CD4-positive, alpha-beta T cell treated with Interleukin-4 for 4 hours (primary cell): ENCODE measurements around the gene CNKSR2.
A peak's percentile ranks its signal among the peaks of the same experiment; 100 is the strongest.
"Not testable (repeated sequence)": the region's sequence is repeated elsewhere in the genome, so short reads cannot be mapped to it uniquely, and the experiment has no call there.

Experiments
- DNase-seq: peaks from one replicate; pipeline ENCODE4 v3.0.0-alpha.2; 2020

Gene CNKSR2

DNA sequence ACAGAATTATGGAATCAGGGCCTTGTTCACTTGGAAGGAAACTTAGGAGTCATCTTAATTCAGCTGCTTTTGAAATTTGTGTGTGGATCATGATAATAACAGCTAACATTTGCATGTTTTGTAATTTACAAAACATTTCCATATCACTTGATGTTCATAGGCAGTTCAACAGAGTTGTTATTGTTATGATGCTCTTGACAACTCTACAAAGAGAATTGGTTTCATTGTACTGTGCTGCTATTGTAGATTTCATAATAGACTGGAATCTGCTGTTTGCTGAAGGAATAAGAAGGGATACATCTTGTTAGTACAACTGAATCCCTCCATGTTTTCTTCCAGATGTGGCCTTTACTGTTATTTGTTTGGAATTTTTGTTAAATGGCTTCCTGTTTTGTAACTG is 83.5 kb downstream of the CNKSR2 start:
- no peak for DNase-seq

DNA sequence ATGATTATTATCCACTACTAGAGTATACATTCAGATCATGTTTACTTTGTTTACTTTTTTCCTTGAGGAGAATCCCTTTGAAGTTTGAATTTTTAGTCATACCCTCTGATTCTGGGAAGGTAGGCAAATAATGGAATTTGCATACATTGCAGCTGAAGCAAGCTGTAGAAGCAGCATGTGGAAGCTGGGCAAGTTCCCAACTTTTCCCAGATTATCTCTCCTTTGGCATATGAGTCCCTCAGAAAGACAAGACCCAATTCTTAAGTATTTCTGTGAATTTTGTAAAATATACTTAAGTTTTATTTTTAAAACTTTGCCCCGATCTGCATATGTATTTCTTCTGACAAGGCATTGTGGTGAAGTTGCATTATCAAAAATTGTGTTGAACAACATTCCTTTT is 94.9 kb downstream of the CNKSR2 start:
- no peak for DNase-seq

DNA sequence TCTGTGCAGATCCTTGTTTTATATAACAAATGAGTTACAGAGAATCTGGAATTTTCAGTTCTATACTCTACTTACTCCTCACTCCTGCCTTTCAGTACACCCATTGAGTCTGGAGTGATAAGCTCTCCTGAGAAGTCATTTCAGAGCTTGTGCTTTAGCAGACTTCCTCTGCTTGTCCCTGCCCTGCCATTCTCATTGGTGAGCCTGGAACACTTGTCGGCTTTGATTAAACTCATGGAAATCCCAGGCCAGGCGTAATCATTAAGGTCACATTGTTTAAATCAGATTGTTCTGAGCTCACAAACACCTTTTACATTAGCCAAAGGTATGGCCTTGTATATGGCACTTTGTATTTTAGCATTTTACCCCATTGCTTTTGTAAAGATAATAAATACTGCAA is 102.7 kb downstream of the CNKSR2 start:
- no peak for DNase-seq

DNA sequence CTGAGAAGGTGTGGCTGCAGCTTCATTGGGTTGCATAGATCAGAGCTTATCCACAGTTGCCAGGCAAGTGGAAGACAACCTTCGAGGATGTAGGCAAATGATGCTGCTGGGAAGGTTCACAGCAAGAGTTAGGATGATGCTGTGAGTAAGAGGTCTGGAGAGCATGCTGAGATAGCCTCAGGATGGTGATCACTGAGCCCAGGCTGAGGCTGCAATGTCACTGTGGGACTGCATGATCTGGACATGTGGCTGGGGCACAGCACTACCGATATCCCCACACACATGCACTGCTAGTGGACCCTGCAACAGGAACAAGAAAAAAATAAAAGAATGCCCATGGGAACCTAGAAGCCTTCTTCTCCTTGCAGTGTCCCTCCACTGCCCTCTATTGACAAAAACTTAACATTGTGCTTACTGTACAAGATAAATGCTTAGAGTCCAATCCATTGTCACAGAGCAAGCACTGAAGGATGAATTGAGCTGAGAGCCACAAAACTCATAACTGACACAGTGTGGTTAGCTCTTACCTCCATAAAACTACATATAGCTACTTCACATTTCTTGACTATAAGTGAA is 105.6 kb downstream of the CNKSR2 start:
- peak; percentile 35 for DNase-seq

- DNase-seq: no peak
Observed at GRCh38 chrX:21481761-21482160, 107.5 kb downstream of the CNKSR2 start.

DNA sequence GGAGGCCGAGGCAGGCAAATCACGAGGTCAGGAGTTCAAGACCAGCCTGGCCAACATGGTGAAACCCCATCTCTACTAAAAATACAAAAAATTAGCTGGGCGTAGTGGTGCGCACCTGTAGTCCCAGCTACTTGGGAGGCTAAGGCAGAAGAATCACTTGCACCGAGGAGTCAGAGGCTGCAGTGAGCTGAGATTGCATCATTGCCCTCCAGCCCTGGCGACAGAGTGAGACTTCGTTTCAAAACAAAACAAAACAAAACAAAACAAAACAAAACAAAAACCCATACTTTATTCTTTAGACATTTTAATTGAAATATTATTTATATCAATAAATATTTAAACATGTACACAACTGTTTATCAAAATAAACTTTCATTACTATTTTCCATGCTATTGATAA is 109.8 kb downstream of the CNKSR2 start:
- DNase-seq: not testable (repeated sequence)

DNA sequence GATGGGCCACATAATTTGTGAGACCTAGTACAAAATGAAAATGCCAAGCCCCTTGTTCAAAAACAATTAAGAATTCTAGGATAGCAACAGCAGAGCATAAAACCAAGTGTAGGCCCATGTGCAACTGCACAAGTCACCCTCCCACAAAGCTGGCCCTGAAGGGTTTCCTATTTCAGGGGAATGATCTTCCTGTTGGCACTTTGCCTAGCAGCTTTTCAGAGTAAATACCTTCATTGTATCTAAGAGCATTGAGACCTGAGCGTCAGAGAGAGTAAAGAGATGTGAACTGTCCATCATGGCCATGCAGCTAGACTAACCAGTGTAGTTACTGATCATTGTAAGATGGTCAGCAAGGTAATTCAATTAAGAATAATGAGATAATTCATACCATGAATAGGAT is 113.6 kb downstream of the CNKSR2 start:
- no peak for DNase-seq

DNA sequence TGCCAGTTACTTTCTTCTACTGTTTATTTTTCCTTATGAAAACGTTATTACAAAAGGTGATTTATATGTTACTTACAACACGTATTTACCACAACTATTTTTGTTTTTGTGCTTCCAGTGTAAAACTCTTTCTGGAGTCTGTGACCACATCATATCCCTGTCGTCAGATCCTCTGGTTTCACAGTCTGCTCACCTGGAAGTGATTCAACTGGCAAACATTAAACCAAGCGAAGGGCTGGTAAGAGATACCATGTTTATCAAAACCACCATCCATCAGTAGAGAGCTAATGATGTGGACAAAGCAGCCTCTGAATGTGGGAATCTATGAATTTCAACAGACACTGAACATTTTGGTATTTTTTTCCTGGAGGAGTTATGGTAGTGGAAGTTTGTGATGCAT is 116.1 kb downstream of the CNKSR2 start:
- DNase-seq: no peak

DNA sequence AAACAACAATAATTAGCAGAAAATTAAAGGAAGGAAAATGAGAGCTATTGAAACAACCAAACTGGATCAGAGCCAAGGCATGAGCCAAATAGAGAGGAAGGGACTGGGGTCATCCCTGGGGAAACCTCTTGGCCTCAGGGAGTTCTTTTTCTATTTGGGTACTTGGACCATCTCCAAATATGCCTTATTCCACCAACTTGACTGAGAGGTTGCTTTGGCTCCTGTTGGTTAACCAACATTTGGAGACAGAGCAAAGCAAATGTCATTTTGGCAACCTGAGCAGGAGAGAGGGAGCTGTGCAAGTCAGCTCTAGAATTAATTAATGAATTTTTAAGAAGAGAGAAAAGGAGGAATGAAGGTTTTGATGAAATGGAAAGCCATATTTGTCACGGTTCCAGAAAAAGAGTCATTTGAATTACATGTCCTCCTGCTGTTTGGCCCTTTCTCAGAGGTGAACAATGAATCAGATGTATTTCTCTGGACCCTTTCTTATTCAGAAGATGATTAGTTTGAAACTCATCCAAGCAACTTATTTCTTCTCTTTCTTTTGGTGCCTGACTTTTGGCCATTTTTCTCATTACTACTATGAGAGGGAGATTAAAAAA is 119.1 kb downstream of the CNKSR2 start:
- no peak for DNase-seq

DNA sequence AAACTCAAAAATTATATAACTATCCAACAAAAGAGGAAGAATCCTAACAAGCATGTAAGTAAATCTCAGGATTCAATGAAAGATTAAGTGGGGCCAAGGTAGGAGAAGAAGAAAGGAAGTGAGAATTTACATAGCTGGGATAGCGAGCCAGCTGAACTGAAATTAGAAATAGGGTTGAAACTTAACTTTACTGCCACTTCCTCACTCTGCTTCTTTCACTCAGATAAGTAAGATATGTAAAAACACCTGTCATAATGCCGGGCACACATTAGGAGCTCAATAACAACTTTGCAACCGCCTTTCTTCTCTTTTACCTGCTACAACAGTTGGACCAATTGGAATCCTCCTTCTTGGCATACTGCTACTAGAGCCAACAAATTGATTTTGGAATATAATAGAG is 129.4 kb downstream of the CNKSR2 start:
- DNase-seq: no peak

DNA sequence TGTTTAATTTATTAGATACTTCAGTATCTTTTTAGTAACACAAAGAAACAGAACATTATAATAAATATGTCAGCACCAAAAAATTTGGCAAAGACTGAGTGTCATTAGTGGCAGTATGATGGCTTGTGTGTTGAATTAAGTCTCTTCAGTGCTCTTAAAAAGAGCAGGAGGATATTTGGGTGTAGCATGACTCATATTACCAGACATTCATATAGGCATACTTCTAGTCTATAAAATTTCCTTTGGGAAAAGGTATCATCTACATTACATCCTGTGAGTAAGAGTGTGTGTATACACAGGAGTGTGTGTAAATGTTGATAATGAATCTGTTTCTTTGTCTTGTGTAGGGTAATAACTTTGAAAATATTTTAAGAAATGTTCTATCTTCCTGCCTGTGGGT is 135.7 kb downstream of the CNKSR2 start:
- DNase-seq: no peak

- DNase-seq: no peak
Observed at GRCh38 chrX:21524008-21524407, 149.8 kb downstream of the CNKSR2 start.

DNA sequence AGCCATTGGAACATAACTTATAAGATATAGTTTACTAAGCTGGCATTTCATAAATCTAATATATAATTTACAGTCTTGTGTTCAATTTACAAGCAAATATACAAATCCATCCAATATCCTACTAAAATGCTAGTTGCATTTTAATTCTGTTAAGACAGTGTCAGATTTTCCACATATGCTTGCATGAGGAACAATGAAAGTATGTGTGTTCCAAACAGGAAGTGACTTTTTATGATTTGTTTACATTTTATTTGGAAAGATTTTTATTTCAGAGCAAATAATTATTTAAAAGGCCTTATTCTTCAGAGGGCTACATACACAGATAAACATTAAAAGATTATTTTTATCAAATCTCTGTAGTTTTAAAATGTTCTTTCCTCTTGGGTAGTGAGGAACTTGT is 153.9 kb downstream of the CNKSR2 start:
- DNase-seq: no peak

DNA sequence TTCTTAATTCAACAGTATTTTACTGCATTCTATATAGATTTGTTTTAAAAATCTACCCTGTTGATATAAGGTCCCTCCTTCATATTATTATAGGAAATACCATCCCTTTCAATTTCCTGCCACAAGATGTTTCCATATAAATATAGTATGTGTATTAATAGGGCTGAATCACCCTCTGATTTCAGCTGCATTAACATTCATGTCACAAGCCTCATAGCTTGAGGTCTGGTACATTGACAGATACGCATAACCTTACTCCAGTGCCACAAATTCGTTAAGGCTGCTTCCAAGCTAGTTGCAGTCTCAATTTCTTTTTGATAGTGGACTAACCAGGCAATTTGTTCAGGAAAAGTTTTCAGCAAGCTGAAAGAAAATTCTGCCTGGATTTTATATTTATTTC is 155.6 kb downstream of the CNKSR2 start:
- DNase-seq: no peak

DNA sequence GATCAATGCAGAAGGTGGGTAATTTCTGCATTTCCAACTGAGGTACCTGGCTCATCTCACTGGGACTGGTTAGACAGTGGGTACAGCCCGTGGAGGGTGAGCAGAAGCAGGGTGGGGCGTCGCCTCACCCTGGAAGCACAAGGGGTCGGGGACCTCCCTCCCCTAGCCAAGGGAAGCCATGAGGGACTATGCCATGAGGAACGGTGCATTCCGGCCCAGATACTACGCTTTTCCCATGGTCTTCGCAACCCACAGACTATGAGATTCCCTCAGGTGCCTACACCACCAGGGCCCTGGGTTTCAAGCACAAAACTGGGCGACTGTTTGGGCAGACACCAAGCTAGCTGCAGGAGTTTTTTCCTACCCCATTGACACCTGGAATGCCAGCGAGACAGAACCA is 170.4 kb downstream of the CNKSR2 start:
- not testable (repeated sequence) for DNase-seq

- DNase-seq: no peak
Observed at GRCh38 chrX:21559417-21559816, 185.2 kb downstream of the CNKSR2 start.

GRCh38 chrX:21565025-21565424 is 190.8 kb downstream of the CNKSR2 start:
- no peak for DNase-seq

DNA sequence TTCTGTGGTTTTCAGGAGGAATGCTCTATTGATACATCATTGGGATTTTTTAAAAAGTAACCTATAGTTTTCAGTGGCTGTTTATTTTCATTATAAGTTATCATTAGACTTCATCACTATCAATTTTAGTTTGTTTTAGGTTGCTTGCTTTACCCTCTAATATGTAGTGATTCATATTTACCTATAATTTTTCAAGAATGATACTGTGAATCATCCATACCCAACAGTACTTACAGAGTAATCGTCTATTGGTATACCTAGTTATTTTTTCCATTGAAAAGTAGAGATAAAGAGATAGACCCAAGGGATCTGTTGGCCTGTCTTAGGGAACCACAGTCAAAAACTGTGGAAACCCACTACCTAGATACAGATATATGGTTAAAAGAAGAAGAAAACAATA is 200.6 kb downstream of the CNKSR2 start:
- no peak for DNase-seq

DNA sequence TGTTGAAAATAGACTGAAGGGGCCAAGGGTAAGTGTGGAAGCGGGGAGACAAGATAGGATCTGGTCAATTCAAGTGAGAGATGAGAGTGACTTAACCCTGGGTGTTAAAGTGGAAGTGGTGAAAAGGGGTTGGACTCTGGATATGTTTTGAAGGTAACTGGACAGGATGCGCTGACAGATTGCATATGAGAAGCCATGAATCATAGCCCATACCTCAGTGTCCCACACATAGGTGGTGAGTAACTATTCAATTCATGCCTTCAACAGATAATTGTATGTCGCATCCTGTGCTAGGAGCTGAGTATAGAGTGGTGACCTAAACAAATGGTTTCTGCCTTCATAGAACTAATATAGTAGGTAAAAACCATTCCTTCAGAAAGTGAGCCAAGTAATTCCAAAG is 207.3 kb downstream of the CNKSR2 start:
- no peak for DNase-seq

DNA sequence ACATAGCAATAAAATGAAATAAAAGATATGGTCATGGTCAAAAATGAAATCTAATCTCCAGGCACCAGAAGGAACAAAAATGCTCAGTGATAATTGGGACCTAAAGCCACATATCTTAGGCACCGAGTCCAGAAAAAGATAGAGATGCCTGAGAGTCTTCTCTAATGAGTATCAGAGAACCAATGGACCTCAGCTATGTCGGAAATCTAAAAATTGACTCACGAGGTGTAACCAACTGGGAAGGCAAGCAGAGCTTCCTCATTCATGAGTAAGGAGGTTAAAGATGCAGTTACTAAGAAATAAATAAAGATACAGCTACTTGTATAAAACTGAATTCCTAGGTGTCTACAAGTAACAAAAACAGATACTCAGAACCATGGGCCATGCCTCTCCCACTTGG is 211.8 kb downstream of the CNKSR2 start:
- no peak for DNase-seq

- DNase-seq: peak; percentile 0
Observed at GRCh38 chrX:21590012-21590776, 216.0 kb downstream of the CNKSR2 start.

- no peak for DNase-seq
Observed at GRCh38 chrX:21606002-21606401, 231.8 kb downstream of the CNKSR2 start.

DNA sequence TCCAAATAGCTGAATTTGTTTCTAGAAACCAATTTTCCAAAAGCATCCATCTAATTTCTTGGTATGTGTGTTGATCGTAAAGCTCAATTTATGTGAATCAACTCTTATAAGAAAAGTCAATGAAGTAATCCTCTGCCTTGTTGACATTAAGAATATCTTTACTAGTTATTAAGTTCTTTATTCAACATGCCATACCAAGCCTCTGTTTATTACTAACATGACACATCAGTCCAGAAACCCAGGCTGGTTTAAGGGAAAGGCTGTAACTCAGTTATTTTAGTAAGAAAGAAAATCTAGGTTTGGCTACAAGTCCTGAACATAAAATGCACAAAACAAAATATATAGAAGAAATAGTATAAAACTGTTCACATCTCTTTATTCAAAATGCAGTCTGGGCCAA is 235.9 kb downstream of the CNKSR2 start:
- DNase-seq: no peak

DNA sequence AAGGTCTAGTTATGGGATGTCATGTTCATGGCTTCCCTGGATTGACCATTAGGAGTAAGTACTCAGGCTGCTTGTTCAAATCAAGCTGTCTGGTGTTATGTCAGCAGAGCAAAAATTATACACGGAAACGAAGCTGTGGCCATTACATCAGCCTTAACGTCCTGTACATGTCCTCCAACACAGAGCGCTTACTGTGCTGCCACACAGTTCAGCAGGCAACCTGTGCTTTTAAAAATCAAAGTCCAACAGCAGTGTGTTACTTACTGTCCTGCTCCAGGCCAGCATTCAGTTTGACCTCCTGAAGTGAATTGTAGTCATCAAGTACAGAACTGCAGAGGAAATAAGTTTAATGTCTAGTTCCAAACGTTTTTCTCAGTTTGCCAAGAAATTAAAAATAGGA is 237.9 kb downstream of the CNKSR2 start:
- no peak for DNase-seq

DNA sequence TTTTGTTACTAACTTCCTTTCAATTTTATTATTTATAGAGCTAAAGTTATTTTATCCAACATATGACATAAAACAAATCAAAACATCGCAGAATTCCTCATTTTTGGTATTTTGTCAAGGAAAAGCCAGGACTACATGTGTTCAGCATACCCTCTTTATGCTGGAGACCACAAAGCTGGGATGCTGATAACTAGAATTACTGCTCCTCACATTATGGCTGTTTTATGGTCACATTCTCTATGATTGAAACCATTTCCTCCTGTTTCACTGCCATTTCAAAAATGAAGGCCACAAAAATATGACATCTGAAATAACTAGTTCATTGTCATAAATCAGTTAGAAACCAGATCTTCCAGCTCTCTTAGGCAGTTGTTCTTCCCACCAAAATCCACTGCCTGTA is 242.2 kb downstream of the CNKSR2 start:
- no peak for DNase-seq
